ENCODE results near the gene HSPBP1. TPM values are rescaled to one million over a fixed set of nuclear protein-coding genes. Genes with fewer than 3 reads are reported as not detected.

HSPBP1 gene
- total and polyA plus RNA-seq, 2 donors (not counting 3 experiments of a cell fraction or from before 2014, with no cell fraction given): 30.4 to 47.5 TPM

GRCh38 chr19:55216461-55217198 is 63.3 kb downstream of the HSPBP1 start:
- H2AFZ ChIP-seq (ENCODE audit: low read depth, low read length): no peak overlapping the region
- H3K9ac ChIP-seq (replicated peaks; ENCODE audit: extremely low read depth, insufficient read depth, low read length): peak overlapping the region; percentile 21
- dilution Hi-C loops (cut with MboI; ENCODE audit: extremely low pct_ligation_motif_present, low sequenced_read_pairs) (no loop called here), intact Hi-C loops (cut with micrococcal nuclease) (loop anchor here (1.0 to 5.0 kb wide), 4 partner anchors 43 to 169 kb away; partner anchors contain the start of genes DNAAF3, KMT5C, PPP6R1 and RPL28)
- DNase-seq (ENCODE audit: low read depth, low spot score) (peak; percentile 97), FAIRE-seq (peak; percentile 99)
- peak overlapping the region in 1 of 3 experiments; percentile 3 for H3K4me3 ChIP-seq (replicated peaks in 1 of 3; ENCODE audit: insufficient read depth in 1 of 3, low read depth in 1 of 3, low read length in 3 of 3)
- ChIA-PET POLR2A (interaction anchor here (1.0 to 1.1 kb wide), 2 partner anchors 18 to 43 kb away, joined by 3 to 15 read pairs; partner anchors contain the start of gene PPP6R1), CTCF (interaction anchor here (0.8 to 1.6 kb wide), 7 partner anchors 10 to 99 kb away, joined by 3 to 13 read pairs (median 4); partner anchors contain the start of genes DNAAF3, PPP1R12C and PPP6R1)
- peak overlapping the region; percentile 65 for H3K27ac ChIP-seq (ENCODE audit: insufficient read depth, low read depth, low read length)
- peaks cover 9% of the 10 kb centered on the region for H3K4me1 ChIP-seq (ENCODE audit: control insufficient read depth, extremely low read depth, insufficient read depth, low read length)
- H4K20me1 ChIP-seq (replicated peaks; ENCODE audit: control insufficient read depth, extremely low read depth, insufficient read depth, low read length): no peaks in the 10 kb centered on the region
- no peaks in the 10 kb centered on the region for H3K79me2 ChIP-seq (ENCODE audit: control insufficient read depth, insufficient read depth, low read length)
- peak overlapping the region; percentile 55 for H3K4me2 ChIP-seq (ENCODE audit: insufficient read depth, low read length)
- H3K9me1 ChIP-seq (replicated peaks; ENCODE audit: control insufficient read depth, extremely low read depth, insufficient read depth, low read length): no peaks in the 10 kb centered on the region
- TF ChIP-seq MYC (IDR thresholded peaks at IDR 0.05; ENCODE audit: low read depth, low read length) (peak; percentile 50), JUN (IDR thresholded peaks at IDR 0.05; ENCODE audit: borderline replicate concordance, insufficient read depth, insufficient read length, low read depth) (peak; percentile 91), FOS (IDR thresholded peaks at IDR 0.05; ENCODE audit: borderline replicate concordance, insufficient read depth, low read length) (peak; percentile 98), GATA2 (IDR thresholded peaks at IDR 0.05; ENCODE audit: insufficient read depth, insufficient read length, low read depth, low read length) (peak; percentile 28), EZH2 (IDR thresholded peaks at IDR 0.05; ENCODE audit: borderline replicate concordance, low read depth, low read length, severe bottlenecking) (no peak), POLR2AphosphoS5 (IDR thresholded peaks at IDR 0.05; ENCODE audit: insufficient read depth, low read depth, low read length) (peak; percentile 68), POLR2A (IDR thresholded peaks at IDR 0.05; ENCODE audit: low read depth, low read length) (no peak)
- TF ChIP-seq, protein P1, sequence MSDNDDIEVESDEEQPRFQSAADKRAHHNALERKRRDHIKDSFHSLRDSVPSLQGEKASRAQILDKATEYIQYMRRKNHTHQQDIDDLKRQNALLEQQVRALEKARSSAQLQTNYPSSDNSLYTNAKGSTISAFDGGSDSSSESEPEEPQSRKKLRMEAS (IDR thresholded peaks at IDR 0.05; ENCODE audit: insufficient read depth, insufficient read length): peak; percentile 40
- TF ChIP-seq, protein P2, sequence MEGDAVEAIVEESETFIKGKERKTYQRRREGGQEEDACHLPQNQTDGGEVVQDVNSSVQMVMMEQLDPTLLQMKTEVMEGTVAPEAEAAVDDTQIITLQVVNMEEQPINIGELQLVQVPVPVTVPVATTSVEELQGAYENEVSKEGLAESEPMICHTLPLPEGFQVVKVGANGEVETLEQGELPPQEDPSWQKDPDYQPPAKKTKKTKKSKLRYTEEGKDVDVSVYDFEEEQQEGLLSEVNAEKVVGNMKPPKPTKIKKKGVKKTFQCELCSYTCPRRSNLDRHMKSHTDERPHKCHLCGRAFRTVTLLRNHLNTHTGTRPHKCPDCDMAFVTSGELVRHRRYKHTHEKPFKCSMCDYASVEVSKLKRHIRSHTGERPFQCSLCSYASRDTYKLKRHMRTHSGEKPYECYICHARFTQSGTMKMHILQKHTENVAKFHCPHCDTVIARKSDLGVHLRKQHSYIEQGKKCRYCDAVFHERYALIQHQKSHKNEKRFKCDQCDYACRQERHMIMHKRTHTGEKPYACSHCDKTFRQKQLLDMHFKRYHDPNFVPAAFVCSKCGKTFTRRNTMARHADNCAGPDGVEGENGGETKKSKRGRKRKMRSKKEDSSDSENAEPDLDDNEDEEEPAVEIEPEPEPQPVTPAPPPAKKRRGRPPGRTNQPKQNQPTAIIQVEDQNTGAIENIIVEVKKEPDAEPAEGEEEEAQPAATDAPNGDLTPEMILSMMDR (IDR thresholded peaks at IDR 0.05; ENCODE audit: extremely low read depth in 1 of 2, insufficient read depth in 1 of 2, low read depth in 1 of 2, low read length in 2 of 2): no peak
- no peaks in the 10 kb centered on the region for H3K9me3 ChIP-seq (replicated peaks; ENCODE audit: control insufficient read depth, insufficient read depth, low read length)
- no peaks in the 10 kb centered on the region for H3K36me3 ChIP-seq (ENCODE audit: control insufficient read depth in 2 of 2, extremely low read depth in 1 of 2, insufficient read depth in 2 of 2, low read length in 2 of 2)
- no TSS peak for BruUV-seq (replicated peaks)
- no peaks in the 10 kb centered on the region for H3K27me3 ChIP-seq (ENCODE audit: control insufficient read depth in 2 of 2, insufficient read depth in 2 of 2, low read length in 2 of 2)
